Colonic mucosa (tissue), 4 donors: ENCODE data around the gene SMIM9. TPM values are rescaled to one million over a fixed set of nuclear protein-coding genes. Genes with fewer than 3 reads are reported as not detected.
"Not testable (repeated sequence)": the region's sequence is repeated elsewhere in the genome, so short reads cannot be mapped to it uniquely, and the experiment has no call there.

ENCODE experiments used
- DNase-seq: peaks from one replicate; pipeline ENCODE4 v3.0.0-alpha.2; 2020
- H3K27ac ChIP-seq: fragments of 200-600 bp; one replicate; pipeline ENCODE4 v1.8.0; 2021
- H3K27me3 ChIP-seq: fragments of 200-600 bp; one replicate; pipeline ENCODE4 v1.8.0; 2021
- H3K36me3 ChIP-seq: fragments of 200-600 bp; one replicate; pipeline ENCODE4 v1.8.0; 2021
- H3K4me1 ChIP-seq: fragments of 200-600 bp; one replicate; pipeline ENCODE4 v1.8.0; 2021; ENCODE audit warnings: mild to moderate bottlenecking
- H3K4me3 ChIP-seq: fragments of 200-600 bp; one replicate; pipeline ENCODE4 v1.8.0; 2021
- H3K9ac ChIP-seq, 2 donors: one replicate each; pipeline ENCODE4 v1.7.0; 2013; ENCODE audit warnings: control low read depth in 2 of 2, low read depth in 2 of 2, low read length in 2 of 2
- H3K9me3 ChIP-seq: fragments of 200-600 bp; one replicate; pipeline ENCODE4 v1.8.0; 2021
- intact Hi-C: fragments of 100-400 bp; cut with DNase I; formaldehyde crosslinking; loops from one replicate; pipeline ENCODE4 v1.14.1; 2022
- total RNA-seq, 2 donors: library from RNA; stranded (reverse); fragmentation: NEBNext Ultra II Directional in 1 of 2; extraction: Animal tissue kit (Norgen Biotek cat#: 25700) in 1 of 2; gene quantifications; one replicate each; pipeline ENCODE4 v1.2.1, GENCODE V29; 2021
- TF ChIP-seq, protein P1 (sequence below): fragments of 200-600 bp; IDR thresholded peaks from one replicate; pipeline ENCODE4 v1.8.0; 2022; ENCODE audit warnings: antibody characterized with exemption, mild to moderate bottlenecking
- donor health status: healthy.
- donor health status: DM: no; HTN: no; CAD: no.
- donor health status: DM: no; HTN: no; CAD: no.

SMIM9 gene
- total RNA-seq, 2 donors from 2014 or later: not detected

DNA sequence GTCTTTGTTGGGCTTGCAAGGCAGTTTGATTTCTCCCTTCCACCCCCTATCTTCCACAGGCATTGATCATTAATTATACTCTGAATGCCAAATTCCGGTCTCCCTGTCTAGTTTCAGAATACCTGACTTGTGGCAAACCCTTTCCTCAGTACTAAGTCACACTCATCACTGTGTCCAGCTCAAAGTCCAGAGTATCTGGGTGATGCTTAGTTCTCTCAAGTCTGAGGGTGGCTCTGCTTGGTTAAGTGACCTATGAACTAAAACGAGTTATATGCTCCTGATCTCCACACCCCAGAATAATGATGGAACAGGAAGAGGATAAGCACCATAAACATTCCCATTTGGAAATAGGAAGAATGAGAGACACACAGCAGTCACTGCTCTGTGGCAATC, 6.5 kb downstream of the SMIM9 start:
- peak overlapping the region; percentile 5 for H3K27ac ChIP-seq
- no peaks in the 10 kb centered on the region for H3K9me3 ChIP-seq
- H3K4me1 ChIP-seq: no peaks in the 10 kb centered on the region
- TF ChIP-seq, protein P1, sequence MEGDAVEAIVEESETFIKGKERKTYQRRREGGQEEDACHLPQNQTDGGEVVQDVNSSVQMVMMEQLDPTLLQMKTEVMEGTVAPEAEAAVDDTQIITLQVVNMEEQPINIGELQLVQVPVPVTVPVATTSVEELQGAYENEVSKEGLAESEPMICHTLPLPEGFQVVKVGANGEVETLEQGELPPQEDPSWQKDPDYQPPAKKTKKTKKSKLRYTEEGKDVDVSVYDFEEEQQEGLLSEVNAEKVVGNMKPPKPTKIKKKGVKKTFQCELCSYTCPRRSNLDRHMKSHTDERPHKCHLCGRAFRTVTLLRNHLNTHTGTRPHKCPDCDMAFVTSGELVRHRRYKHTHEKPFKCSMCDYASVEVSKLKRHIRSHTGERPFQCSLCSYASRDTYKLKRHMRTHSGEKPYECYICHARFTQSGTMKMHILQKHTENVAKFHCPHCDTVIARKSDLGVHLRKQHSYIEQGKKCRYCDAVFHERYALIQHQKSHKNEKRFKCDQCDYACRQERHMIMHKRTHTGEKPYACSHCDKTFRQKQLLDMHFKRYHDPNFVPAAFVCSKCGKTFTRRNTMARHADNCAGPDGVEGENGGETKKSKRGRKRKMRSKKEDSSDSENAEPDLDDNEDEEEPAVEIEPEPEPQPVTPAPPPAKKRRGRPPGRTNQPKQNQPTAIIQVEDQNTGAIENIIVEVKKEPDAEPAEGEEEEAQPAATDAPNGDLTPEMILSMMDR: no peak
- no peak overlapping the region for H3K9ac ChIP-seq
- H3K36me3 ChIP-seq: no peaks in the 10 kb centered on the region
- H3K27me3 ChIP-seq: no peaks in the 10 kb centered on the region
- H3K4me3 ChIP-seq: no peak overlapping the region
- DNase-seq: no peak
- intact Hi-C loops: no loop called here

DNA sequence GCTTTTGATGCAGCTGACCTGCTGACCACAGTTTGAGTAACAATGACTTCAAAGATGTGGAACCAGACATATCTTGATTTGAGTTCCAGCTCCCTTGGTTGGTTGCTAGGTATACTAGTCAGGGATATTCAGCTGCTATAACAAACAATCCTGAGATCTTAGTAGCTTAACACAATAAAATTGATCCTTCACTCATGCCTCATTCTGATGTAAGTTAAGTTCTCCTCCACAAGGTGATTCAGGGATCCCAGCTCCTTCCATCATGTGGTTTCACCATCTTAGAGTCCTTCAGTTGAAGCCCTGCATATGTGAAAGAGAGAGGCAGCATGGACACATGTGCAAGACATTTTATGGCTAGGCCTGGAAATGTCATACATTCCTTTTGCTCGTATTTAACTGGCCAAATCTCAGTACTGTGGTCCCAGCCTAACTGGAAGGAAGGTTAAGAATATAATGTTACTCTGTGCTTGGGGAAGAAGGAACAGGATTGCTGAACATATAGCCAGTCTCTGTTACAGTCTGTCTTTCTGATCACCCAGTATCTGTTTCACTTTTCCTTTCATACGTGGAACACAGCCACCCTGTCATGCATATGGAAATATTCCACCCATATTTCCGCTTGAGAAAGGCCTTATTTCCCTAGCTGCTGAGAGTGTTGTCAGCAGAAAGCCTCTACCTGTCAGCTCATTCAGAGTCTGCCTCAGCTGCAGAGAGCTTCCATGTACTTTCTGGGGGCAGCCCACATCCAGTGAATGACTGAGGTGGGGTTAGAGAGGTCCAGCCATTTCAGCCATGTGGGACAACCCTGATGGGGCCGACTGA, 7.1 kb downstream of the SMIM9 start:
- Histone ChIP-seq H3K27ac (peak overlapping the region; percentile 5), H3K4me3 (no peak overlapping the region), H3K9ac (no peak overlapping the region), H3K27me3 (no peaks in the 10 kb centered on the region), H3K4me1 (no peaks in the 10 kb centered on the region), H3K9me3 (no peaks in the 10 kb centered on the region), H3K36me3 (no peaks in the 10 kb centered on the region)
- DNase-seq: no peak
- intact Hi-C loops: no loop called here
- TF ChIP-seq, protein P1: no peak

DNA sequence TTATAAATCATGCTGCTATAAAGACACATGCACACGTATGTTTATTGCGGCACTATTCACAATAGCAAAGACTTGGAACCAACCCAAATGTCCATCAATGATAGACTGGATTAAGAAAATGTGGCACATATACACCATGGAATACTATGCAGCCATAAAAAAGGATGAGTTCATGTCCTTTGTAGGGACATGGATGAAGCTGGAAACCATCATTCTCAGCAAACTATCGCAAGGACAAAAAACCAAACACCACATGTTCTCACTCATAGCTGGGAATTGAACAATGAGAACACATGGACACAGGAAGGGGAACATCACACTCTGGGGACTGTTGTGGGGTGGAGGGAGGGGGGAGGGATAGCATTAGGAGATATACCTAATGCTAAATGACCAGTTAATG, 8.9 kb downstream of the SMIM9 start:
- H3K9ac ChIP-seq, H3K27me3 ChIP-seq, H3K4me3 ChIP-seq, intact Hi-C loops, H3K36me3 ChIP-seq, H3K9me3 ChIP-seq, H3K4me1 ChIP-seq, H3K27ac ChIP-seq, DNase-seq: not testable (repeated sequence)

DNA sequence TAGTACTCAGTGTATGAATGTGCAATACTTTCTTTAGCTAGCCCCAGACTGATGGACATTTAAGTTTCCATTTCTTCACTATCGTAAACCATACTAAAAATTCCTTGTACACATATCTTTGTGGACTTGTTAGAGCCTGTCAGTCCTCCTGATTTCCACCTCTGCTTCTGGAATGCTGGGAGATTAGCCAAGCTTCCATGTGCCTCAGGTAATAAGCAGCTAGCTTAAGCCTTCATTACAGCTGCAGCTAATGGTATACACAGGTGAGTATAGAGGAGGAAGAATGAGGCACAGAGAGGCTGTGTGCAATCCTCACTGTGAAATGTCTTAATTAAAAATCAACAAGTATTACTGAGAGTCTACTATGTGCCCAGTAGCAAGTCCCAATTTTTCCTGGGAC, 9.8 kb downstream of the SMIM9 start:
- H3K9me3 ChIP-seq: no peaks in the 10 kb centered on the region
- no peaks in the 10 kb centered on the region for H3K4me1 ChIP-seq
- no peaks in the 10 kb centered on the region for H3K36me3 ChIP-seq
- H3K9ac ChIP-seq: no peak overlapping the region
- TF ChIP-seq, protein P1: no peak
- no peak overlapping the region for H3K27ac ChIP-seq
- intact Hi-C loops: no loop called here
- no peak overlapping the region for H3K4me3 ChIP-seq
- DNase-seq: no peak
- H3K27me3 ChIP-seq: no peaks in the 10 kb centered on the region

DNA sequence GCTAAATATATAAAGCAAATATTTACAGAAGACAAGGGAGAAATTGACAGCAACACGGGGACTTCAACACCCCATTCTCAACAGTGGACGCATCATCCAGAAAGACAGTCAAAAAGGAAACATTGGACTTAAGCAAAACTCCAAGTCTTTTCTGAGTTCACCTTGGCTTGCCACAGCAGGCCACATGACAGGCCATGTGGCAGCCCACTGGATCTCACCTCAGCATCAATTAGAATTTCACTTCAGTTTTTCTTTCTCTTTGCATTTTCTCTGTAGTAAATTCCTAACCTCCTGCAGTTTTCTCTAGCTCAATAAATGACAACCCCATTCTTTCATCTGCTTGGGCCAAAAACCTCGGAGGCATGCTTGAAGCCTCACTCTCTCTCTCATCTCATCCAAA, 12.4 kb downstream of the SMIM9 start:
- no peak for DNase-seq
- TF ChIP-seq, protein P1: no peak
- Histone ChIP-seq H3K27ac (no peak overlapping the region), H3K36me3 (no peaks in the 10 kb centered on the region), H3K4me3 (no peak overlapping the region), H3K27me3 (no peaks in the 10 kb centered on the region), H3K4me1 (no peaks in the 10 kb centered on the region), H3K9ac (no peak overlapping the region), H3K9me3 (no peaks in the 10 kb centered on the region)
- intact Hi-C loops: no loop called here

DNA sequence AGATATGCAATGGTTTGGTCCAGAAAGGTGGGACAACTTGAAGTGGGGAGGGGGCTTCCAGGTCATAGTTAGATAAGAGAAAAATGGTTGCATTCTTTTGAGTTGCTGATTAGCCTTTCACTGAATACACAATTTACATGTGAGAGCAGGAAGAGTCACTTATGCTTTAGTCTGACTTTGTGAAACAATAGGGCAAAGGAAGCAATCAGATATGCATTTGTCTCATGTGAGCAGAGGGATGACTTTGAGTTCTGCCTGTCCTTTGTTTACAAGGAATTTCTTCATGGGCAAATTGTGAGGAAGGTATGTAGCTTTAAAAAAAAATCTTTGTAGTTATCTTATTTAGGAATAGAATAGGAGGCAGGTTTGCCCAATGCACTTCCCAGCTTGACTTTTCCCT, 12.9 kb downstream of the SMIM9 start:
- no peak overlapping the region for H3K27ac ChIP-seq
- no peak overlapping the region for H3K9ac ChIP-seq
- no peak for DNase-seq
- no peaks in the 10 kb centered on the region for H3K4me1 ChIP-seq
- H3K27me3 ChIP-seq: no peaks in the 10 kb centered on the region
- intact Hi-C loops: no loop called here
- no peak overlapping the region for H3K4me3 ChIP-seq
- TF ChIP-seq, protein P1: no peak
- no peaks in the 10 kb centered on the region for H3K36me3 ChIP-seq
- H3K9me3 ChIP-seq: no peaks in the 10 kb centered on the region
